Fibroblast of mammary gland (primary cell): Measurements from ENCODE around the gene PI4KA.
A peak's percentile ranks its signal among the peaks of the same experiment; 100 is the strongest.

Experiments
- DNase-seq: peaks from one replicate; pipeline ENCODE4 v3.0.0-alpha.2; 2010; ENCODE audit warnings: low read depth
- H3K4me3 ChIP-seq: 2 replicates; pipeline ENCODE4 v1.5.1; 2011; ENCODE audit warnings: low read depth, mild to moderate bottlenecking, low read length, moderate library complexity; ENCODE audit not compliant: control insufficient read depth
- CTCF ChIP-seq: conservative IDR thresholded peaks from 2 replicates; pipeline ENCODE4 v1.5.1; 2011; ENCODE audit warnings: low read depth, low read length, inconsistent platforms; ENCODE audit not compliant: control insufficient read depth, insufficient read depth

PI4KA gene

DNA sequence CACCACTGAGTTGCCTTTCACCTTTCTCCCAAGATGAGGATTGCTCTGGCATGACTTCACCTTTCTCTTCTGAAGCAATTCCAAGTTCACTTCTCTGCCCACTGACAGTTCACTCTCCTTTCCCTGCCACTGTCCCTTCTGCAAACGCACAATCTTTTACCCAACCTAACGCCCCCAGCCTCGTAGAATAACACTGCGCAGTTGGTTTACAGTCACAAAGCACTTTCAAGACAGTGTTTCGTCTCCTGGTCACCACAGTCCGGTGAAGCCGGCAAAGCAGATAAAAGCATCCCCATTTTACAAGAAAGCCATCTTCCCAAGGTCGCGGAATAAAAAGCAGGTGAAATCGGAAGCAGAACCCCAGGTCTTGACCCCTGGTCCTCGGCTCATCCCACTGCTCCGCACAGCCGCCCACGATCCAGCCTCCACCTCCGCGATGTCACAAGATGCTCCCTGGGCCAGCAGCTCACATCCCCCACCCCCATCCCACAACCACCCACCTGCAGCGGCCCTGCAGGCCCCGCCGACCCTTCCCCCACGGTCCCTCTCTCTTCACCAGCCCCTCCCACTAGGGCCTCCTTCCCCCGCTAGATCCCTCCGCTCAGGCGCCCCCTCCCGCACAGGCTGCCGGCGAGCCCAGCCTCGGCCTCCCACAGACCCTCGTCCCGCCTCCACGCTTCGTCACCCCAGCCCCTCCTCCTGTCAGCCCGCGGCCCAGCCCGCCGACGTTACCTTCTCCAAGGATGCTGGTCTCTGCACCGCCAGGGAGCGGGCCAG is 585 bp downstream of the PI4KA start:
- no peak for TF ChIP-seq CTCF

GRCh38 chr22:20857247-20857643 is 1.4 kb downstream of the PI4KA start:
- H3K4me3 ChIP-seq = peak overlapping the region; percentile 56
- no peak for DNase-seq
- no peak for TF ChIP-seq CTCF

More for the DNA sequence above, 585 bp downstream of the PI4KA start:
- DNase-seq = peak; percentile 78
- peak overlapping the region; percentile 56 for H3K4me3 ChIP-seq

DNA sequence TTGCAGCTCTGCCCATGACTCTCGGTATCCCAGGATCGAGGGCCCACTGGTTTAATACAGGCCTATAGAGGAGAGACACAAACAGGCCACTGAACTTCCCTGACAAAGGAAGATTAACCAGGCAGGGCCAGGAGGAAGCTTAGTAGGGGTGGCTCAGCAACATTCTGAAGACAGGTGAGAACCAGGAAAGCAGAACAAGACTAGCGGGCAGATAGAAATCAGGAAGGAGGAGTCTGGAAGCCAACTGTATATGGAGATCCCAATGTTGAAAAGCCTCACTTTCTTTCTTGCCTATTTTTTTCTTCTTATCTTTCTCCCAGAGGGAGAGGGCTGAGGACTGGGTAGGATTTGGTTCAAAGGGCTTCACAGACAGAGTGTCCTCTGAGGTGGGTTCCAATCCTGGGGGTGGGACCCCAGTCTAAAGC is 5.4 kb downstream of the PI4KA start:
- TF ChIP-seq CTCF = no peak
- DNase-seq = no peak
- no peak overlapping the region for H3K4me3 ChIP-seq

- H3K4me3 ChIP-seq = no peak overlapping the region
- no peak for DNase-seq
- no peak for TF ChIP-seq CTCF
Measured at GRCh38 chr22:20852503-20852902, 6.1 kb downstream of the PI4KA start.

DNA sequence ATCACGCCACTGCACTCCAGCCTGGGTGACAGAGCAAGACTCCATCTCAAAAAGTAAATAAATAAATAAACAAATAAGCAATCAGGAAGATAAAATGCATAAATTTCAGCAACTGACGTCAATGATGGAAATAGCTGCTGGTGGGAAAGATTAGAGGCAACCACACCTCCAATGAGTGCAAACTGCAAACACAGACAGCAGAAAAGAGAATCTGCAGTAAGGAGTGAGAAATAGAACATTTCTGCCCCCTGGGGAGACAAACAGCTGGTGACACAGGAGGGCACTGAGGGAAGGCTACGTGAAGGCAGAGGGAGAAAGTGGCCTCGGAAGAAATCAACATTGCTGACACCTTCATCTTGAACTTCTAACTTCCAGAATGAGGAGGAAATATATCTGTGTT is 6.5 kb downstream of the PI4KA start:
- no peak for DNase-seq
- no peak for TF ChIP-seq CTCF

GRCh38 chr22:20847318-20847822 is 11.2 kb downstream of the PI4KA start:
- no peak for DNase-seq
- no peak for TF ChIP-seq CTCF
- H3K4me3 ChIP-seq = no peak overlapping the region

More for the DNA sequence above, 6.5 kb downstream of the PI4KA start:
- no peak overlapping the region for H3K4me3 ChIP-seq
